ENCODE data around the gene POU2F3.
"Not testable (repeated sequence)": the region's sequence is repeated elsewhere in the genome, so short reads cannot be mapped to it uniquely, and the experiment has no call there.

POU2F3 gene

DNA sequence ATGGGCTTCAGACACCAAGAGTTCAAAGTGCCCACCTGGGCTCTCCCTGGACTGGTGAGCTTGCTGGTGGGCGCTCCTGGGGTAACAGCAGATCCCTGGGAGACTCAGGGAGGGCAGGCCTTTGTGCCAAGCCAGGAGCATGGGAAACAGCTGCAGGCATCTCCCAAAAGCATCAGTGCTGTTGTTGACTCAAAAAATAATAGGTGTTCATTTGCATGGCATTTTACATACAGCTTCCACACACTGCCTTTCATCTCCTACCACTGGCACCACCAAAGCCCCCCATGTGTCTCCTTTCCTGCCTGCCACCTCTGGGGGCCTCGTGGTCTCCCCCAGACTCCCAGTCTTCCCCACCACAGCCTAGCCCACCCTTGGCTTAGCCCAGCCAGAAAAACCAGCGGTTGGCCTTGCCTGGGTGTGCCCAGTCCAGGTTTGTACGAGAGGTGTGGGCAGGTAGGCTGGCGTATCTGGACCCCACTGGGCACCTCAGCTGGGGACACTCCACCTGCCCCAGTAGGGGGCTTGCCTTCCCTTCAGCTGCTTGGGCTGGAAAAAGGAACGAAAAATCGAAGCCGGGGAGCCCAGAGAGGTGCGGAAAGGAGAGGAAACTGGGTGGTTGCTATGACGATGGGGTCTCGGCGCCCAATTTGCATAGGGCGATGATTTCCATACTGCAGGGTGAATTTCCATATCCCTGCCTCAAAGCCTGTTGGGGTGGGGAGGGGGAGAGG, 15.0 kb downstream of the POU2F3 start:
- DNase-seq, result no peak

DNA sequence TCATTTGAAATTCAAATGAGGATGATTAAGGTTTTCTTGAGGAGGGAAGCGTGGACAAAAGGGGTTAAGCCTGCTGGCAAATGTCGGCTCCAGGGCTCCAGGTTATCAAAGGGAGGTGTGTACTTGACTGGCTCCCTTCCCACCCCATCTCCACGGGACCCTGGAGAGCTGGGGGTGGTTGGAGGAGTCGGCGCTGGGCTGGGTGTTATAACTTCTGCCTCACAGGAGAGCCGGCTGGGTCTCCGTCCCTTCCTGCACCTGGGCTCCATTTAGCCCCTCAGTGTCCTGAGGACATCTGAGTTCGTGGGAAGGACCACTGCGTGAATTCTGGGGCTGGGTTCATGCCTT, 15.6 kb downstream of the POU2F3 start:
- no peak for DNase-seq

DNA sequence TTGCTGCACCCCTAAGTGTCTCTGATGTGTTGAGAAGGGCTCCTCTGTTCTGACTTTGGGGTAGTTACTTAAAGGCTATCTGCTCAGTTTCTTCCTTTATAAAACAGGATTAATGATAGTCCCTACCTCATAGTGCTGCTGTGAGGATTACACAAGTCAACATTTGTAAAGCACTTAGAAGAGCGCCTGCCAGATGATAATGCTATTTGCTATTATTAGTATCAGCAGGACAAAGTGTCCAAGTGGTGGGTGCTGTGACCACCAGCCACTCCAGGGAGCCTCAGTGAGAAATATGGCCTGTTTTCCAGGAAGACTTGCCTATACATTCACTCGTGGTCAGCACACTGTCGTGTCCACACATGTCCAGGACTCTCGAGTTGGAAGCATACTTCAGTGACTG, 16.2 kb downstream of the POU2F3 start:
- no peak for DNase-seq

DNA sequence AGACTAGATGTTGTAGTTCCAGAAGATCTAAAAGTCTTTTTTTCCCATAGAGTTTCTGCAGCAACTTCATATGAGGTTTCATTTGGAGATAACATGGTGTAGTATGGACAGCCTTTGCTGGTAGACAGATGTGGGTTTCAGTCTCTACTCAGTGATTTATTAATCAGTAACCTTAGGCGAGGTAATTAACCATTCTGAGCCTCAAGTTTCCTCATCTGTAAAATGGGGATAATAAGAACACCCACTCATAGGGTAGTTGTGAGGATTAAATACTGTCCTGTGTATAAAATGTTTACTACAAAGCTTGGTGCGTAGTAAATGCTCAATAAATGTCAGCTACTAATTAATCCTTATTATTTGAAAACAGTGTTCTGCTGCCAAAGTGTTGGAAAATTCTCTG, 16.8 kb downstream of the POU2F3 start:
- DNase-seq, result no peak

DNA sequence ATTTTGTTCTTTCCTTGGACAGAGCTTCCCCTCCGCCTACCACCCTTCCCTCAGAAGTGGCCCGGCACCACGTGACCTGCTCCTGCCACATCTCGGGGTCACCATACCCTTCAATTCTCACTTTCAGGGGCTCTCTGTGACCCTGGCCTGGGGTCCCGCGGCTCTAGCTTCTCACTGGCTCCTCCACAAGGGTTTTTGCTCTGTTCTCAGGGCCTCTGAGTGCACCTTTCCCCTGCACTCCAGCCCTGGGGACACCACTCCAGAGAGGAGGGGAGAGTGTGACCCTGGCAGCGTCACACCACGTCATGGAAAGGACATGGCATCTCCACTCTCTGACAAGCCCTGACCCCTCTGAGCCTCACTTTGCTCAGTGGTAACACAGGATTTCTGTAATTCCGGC, 17.4 kb downstream of the POU2F3 start:
- no peak for DNase-seq

DNA sequence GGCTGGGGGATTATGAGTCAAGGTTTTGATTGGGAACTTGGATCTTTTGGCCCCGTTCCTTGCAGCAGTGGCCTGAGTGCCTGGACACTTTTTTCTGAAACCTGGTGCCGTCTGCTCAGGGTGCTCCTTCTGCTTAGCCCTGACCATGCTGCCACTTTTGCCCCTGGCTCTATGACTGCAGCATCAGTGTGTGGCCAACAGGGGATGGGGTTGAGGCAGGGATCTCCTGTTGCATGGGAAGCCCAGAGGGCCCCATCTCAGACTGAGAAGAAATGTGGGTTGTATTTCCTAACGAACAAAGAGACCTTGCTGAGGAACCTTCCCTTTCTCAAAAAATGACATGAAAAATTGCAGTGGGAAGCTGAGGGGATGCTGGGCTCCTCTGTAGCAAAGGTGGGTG, 18.7 kb downstream of the POU2F3 start:
- DNase-seq, result no peak

DNA sequence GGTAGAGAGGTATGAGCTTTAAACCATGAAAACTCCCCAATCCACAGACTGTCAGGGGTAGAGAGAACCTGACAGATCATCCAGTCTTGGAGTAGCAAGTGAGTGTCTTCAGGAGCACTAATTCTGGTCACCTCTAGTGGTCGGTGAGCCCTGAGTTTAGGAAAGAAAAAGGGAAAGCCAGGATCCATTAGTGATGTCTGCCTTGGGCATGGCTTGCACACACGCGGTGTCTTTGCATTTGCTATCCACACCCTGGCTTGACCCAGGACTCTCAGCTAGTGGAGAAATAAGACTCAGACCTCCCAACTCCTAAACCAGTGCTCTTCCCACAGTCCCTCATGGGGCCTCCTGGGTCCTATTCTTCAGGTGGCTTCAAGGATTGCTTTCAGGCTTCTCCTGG, 19.3 kb downstream of the POU2F3 start:
- no peak for DNase-seq

DNA sequence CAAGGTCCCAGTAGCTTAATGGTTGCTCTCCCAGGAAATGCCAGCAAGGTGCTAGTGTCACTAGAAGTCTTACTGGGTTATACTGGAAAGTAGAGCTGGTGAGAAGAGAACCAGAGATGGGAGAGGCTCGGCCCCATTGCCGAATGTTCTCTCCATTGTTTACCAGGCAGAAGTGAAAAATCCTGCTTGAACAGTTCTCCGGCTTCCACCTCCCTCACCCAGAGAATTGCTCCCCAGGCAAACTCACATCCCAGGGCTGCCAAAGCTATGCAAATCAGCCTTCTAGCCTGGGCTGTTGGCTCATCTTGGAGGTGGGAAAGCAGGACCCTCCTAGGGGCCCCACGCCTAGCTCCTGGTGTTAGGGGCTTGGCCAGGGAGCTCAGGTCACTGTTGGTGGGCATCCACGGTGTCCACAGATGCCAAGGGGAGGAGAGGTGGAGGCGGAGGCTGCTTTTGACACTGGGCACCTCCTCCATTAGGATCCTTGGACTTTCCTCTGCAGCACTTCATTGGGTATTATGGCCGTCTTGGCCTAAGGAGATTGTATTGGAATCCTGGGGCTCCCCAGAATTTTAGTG, 20.1 kb downstream of the POU2F3 start:
- DNase-seq, result no peak

DNA sequence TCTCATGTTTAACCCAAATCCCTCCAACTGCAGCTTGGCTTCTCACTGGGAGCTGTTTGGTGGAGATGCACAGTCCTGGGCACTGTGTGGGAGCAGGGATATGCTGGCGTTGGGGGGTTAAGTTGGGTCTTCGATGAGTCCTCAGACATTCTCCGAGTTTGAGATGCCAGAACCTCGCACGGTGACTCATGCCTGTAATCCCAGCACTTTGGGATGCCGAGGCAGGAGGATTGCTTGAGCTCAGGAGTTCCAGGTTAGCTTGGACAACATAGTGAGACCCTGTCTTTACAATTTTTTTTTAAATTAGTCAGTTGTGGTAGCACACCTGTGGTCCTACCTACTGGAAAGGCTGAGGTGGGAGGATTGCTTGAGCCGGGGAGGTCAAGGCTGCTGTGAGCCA, 20.7 kb downstream of the POU2F3 start:
- no peak for DNase-seq

DNA sequence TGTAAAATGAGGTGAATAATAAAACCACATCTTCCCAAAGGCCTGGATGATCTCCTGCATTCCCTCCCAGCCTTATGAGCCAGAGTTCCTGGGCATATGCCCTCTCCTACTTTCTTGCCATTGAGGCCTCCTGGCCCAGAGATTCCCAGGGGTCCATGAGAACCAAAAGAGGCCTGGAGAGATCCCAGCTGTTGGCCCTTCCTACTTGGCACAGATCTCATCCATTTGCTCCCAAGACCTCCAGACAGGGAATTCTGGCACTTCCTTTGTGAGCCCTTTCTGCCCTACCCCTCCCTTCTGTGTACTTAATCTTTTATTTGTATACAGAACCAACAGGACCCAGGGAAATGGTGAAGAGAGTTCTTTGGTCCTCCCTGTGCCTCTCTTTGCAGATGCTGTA, 21.4 kb downstream of the POU2F3 start:
- no peak for DNase-seq

DNA sequence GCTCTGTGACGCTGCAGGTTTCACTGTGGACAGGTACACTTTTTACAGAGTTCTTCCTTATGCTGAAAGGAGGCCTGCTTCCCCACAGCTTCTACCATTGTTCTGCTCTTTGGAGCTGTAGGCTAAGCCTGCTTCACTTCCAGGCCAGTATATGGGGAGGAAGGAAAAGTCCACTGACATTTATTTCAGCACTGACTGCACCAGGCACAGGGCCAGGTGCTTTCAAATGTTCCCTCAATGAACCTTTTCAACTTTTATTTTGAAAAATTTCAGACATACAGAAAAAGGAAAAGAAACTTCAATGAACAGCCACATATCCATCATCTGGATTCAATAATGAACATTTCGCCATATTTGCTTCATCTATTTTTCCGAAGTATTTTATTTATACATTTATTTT, 22.0 kb downstream of the POU2F3 start:
- no peak for DNase-seq

DNA sequence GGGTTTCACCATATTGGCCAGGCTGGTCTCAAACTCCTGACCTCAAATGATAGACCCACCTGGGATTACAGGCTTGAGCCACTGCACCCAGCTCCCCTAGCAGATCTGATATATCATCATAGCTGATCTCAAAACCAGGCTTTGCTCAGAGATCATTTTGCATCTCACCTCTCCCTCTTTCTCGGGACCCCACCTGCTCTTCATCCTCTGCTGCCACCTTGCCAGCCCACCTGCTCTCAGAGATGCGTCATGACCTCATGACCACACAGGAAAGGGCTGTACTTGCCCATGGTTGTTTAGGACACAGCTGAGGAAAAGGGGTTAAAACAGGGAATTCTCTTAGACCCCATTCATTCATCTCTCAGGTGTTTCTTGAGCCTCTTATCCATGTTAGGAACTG, 27.4 kb downstream of the POU2F3 start:
- DNase-seq, result no peak

DNA sequence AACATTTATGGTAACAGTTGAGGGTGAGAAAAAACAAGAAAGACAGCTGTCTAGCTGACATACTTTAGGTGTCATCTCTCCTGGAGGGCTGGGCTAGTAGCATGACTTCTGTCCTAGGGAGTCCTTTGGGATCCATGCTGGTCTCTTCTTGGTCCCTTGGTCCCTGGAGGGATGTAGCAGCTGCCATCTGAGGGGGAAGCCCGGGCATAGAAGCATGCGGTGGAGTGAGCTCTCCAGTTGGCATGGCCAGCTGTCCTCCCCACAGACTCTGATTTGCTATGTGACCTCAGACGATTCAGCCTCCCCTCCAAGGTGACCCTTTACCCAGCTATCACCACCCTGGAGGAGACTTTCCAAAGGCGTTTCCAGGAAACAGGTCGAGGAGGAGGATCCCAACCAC, 28.7 kb downstream of the POU2F3 start:
- no peak for DNase-seq

DNA sequence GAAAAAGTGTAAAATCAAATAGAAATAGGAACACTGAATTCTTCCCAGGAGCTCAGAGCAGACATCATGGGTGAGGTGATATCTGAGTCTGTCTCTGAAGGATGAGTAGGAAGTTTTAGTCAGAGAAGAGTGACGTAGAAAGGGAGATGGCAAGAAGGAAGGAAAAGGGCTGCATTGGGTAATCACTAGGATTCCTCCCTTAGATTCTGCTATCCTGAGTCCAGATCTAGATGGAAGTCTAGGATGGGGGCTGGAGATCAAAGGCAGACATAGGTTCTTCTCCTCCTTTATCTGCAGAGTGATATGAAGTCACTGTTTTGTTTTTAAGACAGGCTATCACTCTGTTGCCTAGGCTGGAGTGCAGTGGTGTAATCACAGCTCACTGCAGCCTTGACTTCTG, 30.4 kb downstream of the POU2F3 start:
- DNase-seq, result no peak

DNA sequence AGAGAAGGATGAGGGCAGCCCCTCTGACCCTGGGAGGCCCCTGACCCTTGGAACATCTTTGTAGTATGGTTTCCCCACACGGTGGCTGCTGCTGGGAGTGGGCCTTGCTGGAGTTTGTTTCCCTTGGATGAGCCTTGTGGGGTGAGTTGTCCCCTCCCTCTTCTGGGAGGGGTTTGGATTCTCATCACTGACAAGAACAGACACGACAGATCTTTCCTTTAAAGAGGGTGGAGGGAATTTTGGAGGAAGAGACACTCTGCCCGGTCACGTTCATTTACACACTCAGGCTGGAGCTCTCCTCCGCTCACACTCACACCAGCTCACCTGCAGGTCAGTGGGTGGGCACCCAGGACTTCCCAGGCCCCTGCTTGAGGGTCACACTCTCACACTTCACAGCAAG, 31.7 kb downstream of the POU2F3 start:
- DNase-seq, result no peak

DNA sequence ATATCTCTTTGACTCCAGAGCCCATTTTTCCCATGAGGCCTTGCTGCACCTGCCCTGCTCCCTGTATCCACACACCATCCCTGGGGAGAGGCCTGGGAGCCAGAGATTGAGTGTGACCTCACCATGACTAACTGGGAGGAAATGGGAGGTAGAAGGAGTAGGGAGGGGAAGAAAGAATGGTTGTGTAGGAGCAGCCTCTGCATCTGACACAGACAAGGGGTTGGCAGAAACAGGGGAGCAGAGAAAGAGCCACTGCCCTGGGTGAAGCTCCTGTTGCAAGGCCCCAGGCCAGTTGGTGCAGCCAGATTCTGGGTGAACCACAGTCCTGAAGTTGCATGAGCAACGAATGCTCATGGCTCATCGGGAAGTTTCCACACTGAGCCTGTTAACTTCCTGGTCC, 32.4 kb downstream of the POU2F3 start:
- DNase-seq, result peak; percentile 65

DNA sequence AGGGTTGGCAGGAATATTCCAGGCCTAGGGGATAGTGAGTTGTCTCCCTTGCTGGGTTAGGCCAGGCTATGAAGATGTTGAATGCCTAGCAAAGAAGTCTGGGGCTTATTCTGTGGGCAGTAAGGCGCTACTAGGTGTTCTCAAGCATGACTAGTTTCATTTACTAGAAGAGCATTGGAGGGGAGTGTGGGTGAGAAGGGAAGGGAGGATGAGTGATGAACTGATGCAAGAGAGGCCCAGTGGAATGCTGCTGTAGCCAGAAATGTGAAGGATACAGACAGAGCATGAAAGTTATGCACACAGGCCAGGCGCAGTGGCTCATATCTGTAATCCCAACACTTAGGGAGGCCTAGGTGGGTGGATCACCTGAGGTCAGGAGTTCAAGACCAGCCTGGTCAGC, 33.5 kb downstream of the POU2F3 start:
- DNase-seq, result no peak

DNA sequence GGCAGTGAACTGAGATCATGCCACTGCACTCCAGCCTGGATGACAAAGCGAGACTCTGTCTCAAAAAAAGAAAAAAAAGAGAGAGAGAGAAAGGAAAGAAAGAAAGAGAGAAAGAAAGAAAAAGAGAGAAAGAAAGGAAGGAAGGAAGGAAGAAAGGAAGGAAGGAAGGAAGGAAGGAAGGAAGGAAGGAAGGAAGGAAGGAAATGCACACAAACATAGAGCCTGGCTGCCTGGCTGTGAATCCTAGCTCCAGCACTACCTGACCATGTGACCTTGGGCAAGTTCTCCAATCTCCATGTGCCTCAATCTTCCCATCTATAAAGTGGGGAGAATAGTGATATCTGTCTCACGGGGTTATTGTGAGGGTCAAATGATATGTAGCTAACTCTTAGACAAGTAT, 34.0 kb downstream of the POU2F3 start:
- not testable (repeated sequence) for DNase-seq

DNA sequence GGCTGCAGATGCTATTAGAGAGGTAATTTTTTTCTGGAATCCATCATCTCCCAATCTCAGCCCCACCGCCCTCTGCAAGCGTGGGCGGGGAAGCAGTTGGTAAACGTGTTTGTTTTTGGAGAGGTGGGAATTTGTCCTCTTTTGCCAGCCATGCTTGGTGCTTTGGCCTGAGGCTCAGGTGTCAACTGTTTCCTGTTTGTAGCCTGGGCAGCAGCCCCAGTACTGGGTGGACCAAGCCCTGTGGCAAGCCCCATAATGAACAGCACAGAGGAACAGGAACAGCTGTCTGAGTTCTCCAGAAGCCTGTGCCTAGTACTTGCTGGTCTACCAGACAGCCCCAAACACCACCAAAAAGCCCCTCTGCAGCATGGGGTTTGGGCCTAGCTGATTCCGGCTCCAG, 39.6 kb downstream of the POU2F3 start:
- no peak for DNase-seq

DNA sequence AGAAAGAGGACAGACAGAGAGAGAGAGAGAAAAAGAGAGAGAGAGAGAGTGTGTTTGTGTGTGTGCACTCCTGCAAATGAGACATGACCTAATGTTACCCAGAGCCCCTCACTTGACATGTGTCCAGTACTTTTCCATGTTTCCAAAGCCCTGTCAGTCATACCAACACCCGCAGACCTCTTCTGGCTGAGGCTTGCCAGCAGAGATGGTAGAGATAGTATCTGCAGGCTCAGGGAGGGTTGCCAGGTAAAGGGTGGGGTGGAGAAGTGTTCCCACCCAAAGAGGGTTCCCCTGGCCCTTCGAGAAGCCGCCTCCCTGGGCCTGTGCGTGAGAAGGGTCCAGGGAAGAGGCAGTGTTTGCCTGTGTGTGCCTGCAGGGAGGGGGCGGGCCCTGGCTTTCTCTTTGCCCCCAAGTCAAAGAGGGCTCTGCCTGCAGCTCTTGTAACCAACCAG, 40.7 kb downstream of the POU2F3 start:
- DNase-seq, result no peak

DNA sequence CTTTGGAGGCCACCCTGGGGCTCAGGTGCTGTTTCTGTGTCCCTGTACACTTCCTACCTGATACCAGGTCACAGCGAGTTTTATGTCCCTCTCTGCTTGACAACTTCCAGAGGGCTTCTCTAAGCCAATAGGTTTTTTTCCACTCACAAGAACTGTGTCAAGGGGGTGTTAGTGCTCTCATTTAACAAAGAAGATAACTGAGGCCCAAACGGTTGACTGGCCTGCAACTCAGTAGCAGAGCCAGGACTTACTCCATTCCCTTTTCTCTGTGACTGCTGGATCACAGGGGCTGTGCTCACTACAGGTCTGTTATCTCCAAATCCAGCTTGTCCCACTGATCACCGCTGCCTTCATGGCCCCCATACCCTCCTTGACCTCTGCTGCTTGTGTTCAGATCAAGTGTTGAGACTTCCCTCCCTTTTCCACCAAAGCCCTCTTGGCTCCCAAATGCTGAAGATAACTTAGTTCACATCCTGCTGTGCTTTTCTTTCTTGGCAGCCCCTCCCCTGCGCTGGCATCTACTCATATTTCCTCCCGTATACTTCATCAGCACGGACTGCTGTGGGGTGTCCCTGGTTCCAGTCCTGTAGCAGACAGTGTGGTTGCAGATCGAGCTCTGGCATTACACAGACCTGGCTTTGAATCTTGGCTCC, 41.3 kb downstream of the POU2F3 start:
- DNase-seq, result peak; percentile 8

DNA sequence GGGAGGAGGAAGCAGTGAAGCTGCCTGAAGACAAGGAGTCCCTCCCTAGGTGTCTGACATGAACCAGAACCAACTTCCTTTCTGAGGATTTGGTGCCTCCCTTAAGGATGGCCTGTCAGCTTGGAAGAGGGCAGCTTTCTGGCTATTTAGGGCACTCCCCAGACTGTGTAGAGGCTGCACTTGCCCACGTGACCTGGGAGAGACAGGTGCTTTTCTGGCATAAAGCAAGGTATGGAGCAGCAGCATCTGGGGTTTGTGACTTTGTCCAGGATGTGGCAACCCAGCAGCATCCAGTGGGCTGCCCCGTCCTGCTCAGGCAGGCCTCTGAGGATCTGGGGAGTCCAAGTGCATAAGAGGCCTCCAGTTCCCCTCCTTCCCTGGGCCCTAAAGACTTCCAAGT, 43.2 kb downstream of the POU2F3 start:
- DNase-seq, result no peak

DNA sequence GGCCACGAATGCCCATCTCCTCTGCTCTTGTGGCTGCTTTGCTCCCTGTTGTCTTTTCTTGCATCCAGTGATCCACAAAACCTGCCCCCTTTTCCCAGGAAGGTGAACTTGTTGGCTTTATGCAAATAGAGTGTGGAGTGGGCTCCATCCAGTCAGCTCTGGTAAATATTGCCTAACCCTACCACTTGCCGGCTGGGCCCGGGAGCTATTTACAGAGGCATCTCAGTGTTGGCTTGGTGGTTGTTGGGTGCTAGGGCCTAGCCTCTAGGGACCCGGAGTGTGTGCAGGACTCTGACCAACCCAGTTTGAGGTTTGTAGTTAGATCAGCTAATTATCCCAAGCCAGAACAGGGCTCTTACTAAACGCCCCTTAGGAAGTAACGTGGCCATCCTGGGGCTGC, 44.3 kb downstream of the POU2F3 start:
- DNase-seq, result no peak

DNA sequence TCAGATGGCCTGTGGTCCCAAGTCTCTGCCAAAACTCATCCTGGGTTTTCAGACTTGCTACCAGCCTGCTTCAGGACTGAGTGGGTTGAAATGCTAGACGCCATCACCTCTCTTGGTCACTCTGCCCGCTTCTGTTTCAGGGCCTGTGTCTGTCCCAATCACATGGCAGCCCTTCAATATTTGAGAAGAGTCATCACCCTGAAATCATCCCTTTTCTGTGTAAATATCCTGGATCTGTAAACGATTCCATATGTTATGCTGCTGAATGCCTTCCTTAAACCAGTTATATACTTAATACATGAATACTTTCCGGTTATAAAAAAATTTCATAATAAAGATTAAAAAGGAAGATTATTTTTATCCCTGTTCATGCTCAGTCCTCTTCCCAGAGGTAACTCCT, 45.3 kb downstream of the POU2F3 start:
- no peak for DNase-seq

DNA sequence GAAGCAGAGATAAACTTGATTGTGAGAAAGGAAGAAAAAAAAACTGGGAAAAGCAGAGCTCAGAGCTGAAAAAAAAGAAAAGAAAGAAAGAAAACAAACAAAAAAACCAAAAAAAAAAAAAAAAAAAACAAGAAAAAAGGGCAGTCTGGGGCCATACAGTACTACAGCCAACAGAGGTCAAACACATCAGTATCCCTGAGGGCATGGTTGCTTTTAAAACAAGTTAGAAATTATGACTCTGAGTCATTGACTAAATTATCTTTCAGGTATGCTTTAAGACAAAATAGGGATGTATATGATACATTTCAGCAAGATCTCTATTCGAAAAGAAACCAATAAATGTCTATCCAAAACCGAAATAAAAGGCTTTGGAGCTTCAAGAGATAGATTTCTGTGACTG, 48.1 kb downstream of the POU2F3 start:
- no peak for DNase-seq

Data from EL (cell line).